Psoas muscle (tissue), 8 donors: ENCODE measurements around the gene HES7. TPM values are rescaled to one million over a fixed set of nuclear protein-coding genes. Genes with fewer than 3 reads are reported as not detected.
A peak's percentile ranks its signal among the peaks of the same experiment; 100 is the strongest.

Experiments used
- ATAC-seq, 4 donors: fragments of 200-7000 bp; cut with Tn5 transposase; one replicate each; pipeline ENCODE4 v1.9.1; 2020; ENCODE audit warnings: moderate library complexity in 3 of 4, mild to moderate bottlenecking in 2 of 4
- DNase-seq, 2 donors: peaks; one replicate each; pipeline ENCODE4 v3.0.0-alpha.2; 2020
- H3K27ac ChIP-seq: fragments of 200-600 bp; one replicate; pipeline ENCODE4 v1.8.0; 2022
- H3K27me3 ChIP-seq, 3 donors: fragments of 200-600 bp in 1 of 3; one replicate each; pipeline versions ENCODE4 v1.6.1 to v1.8.0; 2013 to 2022; ENCODE audit warnings: low read length in 2 of 3, mild to moderate bottlenecking in 2 of 3, moderate library complexity in 1 of 3; ENCODE audit not compliant: insufficient read depth in 3 of 3
- H3K36me3 ChIP-seq, 2 donors: fragments of 200-600 bp in 1 of 2; one replicate each; pipeline versions ENCODE4 v1.6.1 to v1.8.0; 2013 to 2022; ENCODE audit warnings: low read depth in 1 of 2, mild to moderate bottlenecking in 1 of 2, moderate library complexity in 1 of 2; ENCODE audit not compliant: insufficient read depth in 1 of 2
- H3K4me1 ChIP-seq: fragments of 200-600 bp; one replicate; pipeline ENCODE4 v1.8.0; 2022
- H3K4me3 ChIP-seq: fragments of 200-600 bp; one replicate; pipeline ENCODE4 v1.8.0; 2022; ENCODE audit warnings: mild to moderate bottlenecking
- H3K9me3 ChIP-seq: fragments of 200-600 bp; one replicate; pipeline ENCODE4 v1.8.0; 2022
- CTCF ChIP-seq: fragments of 200-600 bp; IDR thresholded peaks from one replicate; pipeline ENCODE4 v1.8.0; 2022; ENCODE audit warnings: antibody characterized with exemption
- WGBS, 3 donors: extraction: QIAGEN DNeasy Blood & Tissue Kit; methylation state at CpG; one replicate each; pipeline versions ENCODE4 v1.1.6 to v1.1.7; 2013; 5-methylcytosine and 5-hydroxymethylcytosine counted together
- intact Hi-C, 2 donors: fragments of 100-400 bp; cut with DNase I; formaldehyde crosslinking; loops; one replicate each; pipeline versions ENCODE4 v1.11.0 to v1.14.2; 2022
- polyA plus RNA-seq, 3 donors: library from polyadenylated mRNA; stranded (reverse); fragments of 200-250 nt; gene quantifications; one replicate each; pipeline ENCODE4 v1.2.3, GENCODE V29; 2013
- total RNA-seq, 4 donors: library from RNA; stranded (reverse); fragmentation: NEBNext Ultra II Directional in 2 of 4; extraction: Animal tissue kit (Norgen Biotek cat#: 25700) in 2 of 4; gene quantifications; one replicate each; pipeline versions ENCODE4 v1.2.1 to v1.2.4, GENCODE V29; 2021 to 2023
- donor health status: healthy with polysubstance abuse.
- donor health status: DM: no; HTN: no; CAD: no; lungs with moderate emphysema.
- donor health status: Bipolar disorder and iron deficiency.
- donor health status: healthy.
- donor health status: DM: yes; HTN: yes; CAD: no.
- donor health status: DM: no; HTN: no; CAD: no.
- donor health status: DM: no; HTN: no; CAD: no.
- donor health status: DM: yes; HTN: yes; CAD: no.

The HES7 gene
- total and polyA plus RNA-seq, 7 donors = 0.10 to 0.30 TPM; not detected in 5

- ATAC-seq = no peak
- Histone ChIP-seq H3K27ac (peak overlapping the region; percentile 93), H3K4me1 (peaks cover 33% of the 10 kb centered on the region), H3K27me3 (no peaks in the 10 kb centered on the region), H3K9me3 (no peaks in the 10 kb centered on the region), H3K36me3 (peaks cover 6 to 38% of the 10 kb centered on the region in 2 donors), H3K4me3 (peak overlapping the region; percentile 48)
- peak in 1 of 2 donors; percentile 47 for DNase-seq
- 48 to 56% (median 54%) methylated on average over 21 of the region's 21 CpGs for WGBS, 3 donors
- intact Hi-C loops = loop anchor here (2.0 to 5.0 kb wide), 4 partner anchors 15 to 89 kb away; partner anchors contain the start of gene PER1 (in 1 of the 2)
- no peak for TF ChIP-seq CTCF
These were observed 13.9 kb upstream of the HES7 start for GRCh38 chr17:8137645-8138373.

GRCh38 chr17:8133941-8134340 is 10.0 kb upstream of the HES7 start:
- Histone ChIP-seq H3K27me3 (no peaks in the 10 kb centered on the region), H3K36me3 (no peaks in the 10 kb centered on the region), H3K9me3 (no peaks in the 10 kb centered on the region), H3K4me3 (no peak overlapping the region), H3K4me1 (peaks cover 6% of the 10 kb centered on the region), H3K27ac (no peak overlapping the region)
- intact Hi-C loops = no loop called here
- ATAC-seq (no peak), DNase-seq (no peak)
- no peak for TF ChIP-seq CTCF
- 89 to 94% (median 91%) methylated on average over 4 of the region's 4 CpGs for WGBS, 3 donors

GRCh38 chr17:8133399-8133798 is 9.5 kb upstream of the HES7 start:
- intact Hi-C loops = no loop called here
- Histone ChIP-seq H3K27ac (no peak overlapping the region), H3K36me3 (no peaks in the 10 kb centered on the region), H3K27me3 (no peaks in the 10 kb centered on the region), H3K4me1 (peaks cover 5% of the 10 kb centered on the region), H3K4me3 (no peak overlapping the region), H3K9me3 (no peaks in the 10 kb centered on the region)
- peak in 1 of 2 donors; percentile 25 for DNase-seq
- ATAC-seq = no peak
- TF ChIP-seq CTCF = no peak
- WGBS, 3 donors = 61 to 69% (median 67%) methylated on average over 12 of the region's 12 CpGs

- intact Hi-C loops = no loop called here
- TF ChIP-seq CTCF = no peak
- Histone ChIP-seq H3K36me3 (no peaks in the 10 kb centered on the region), H3K4me1 (peaks cover 1% of the 10 kb centered on the region), H3K4me3 (no peak overlapping the region), H3K27ac (no peak overlapping the region), H3K9me3 (no peaks in the 10 kb centered on the region), H3K27me3 (no peaks in the 10 kb centered on the region)
- DNase-seq (no peak), ATAC-seq (no peak)
- 57 to 84% (median 72%) methylated on average over 3 of the region's 3 CpGs for WGBS, 3 donors
These were observed 8.0 kb upstream of the HES7 start for GRCh38 chr17:8131844-8132441.
